Left ventricle myocardium inferior (tissue), 1 donor: Measurements from ENCODE around the gene SMARCA1. TPM values are rescaled to one million over a fixed set of nuclear protein-coding genes. Genes with fewer than 3 reads are reported as not detected.

ENCODE experiments used
- DNase-seq: peaks from one replicate; pipeline ENCODE4 v3.0.0-alpha.2; 2020
- H3K27ac ChIP-seq: fragments of 200-600 bp; replicated peaks from 2 replicates; pipeline ENCODE4 v1.8.0; 2021
- H3K27me3 ChIP-seq: fragments of 200-600 bp; 2 replicates; pipeline ENCODE4 v1.8.0; 2021; ENCODE audit warnings: low read depth
- H3K36me3 ChIP-seq: fragments of 200-600 bp; 2 replicates; pipeline ENCODE4 v1.8.0; 2021
- H3K4me1 ChIP-seq: fragments of 200-600 bp; 2 replicates; pipeline ENCODE4 v1.8.0; 2021
- H3K4me3 ChIP-seq: fragments of 200-600 bp; 2 replicates; pipeline ENCODE4 v1.8.0; 2021; ENCODE audit warnings: mild to moderate bottlenecking, moderate library complexity
- H3K9me3 ChIP-seq: fragments of 200-600 bp; replicated peaks from 2 replicates; pipeline ENCODE4 v1.8.0; 2021
- intact Hi-C: fragments of 100-400 bp; cut with micrococcal nuclease; formaldehyde crosslinking; loops from one replicate; pipeline ENCODE4 v1.11.0; 2022
- total RNA-seq: library from RNA; stranded (reverse); fragmentation: NEBNext Ultra II Directional; extraction: Animal tissue kit (Norgen Biotek cat#: 25700); gene quantifications from one replicate; pipeline ENCODE4 v1.2.1, GENCODE V29; 2021
- TF ChIP-seq, protein P1 (sequence below): fragments of 200-600 bp; IDR thresholded peaks from 2 replicates; pipeline ENCODE4 v1.8.0; 2021; ENCODE audit warnings: antibody characterized with exemption, mild to moderate bottlenecking, borderline replicate concordance
- donor health status: DM: no; HTN: yes; CAD: no; lungs with severe emphysema.

SMARCA1 gene
- total RNA-seq, 1 donor from 2014 or later = 31.3 TPM

DNA sequence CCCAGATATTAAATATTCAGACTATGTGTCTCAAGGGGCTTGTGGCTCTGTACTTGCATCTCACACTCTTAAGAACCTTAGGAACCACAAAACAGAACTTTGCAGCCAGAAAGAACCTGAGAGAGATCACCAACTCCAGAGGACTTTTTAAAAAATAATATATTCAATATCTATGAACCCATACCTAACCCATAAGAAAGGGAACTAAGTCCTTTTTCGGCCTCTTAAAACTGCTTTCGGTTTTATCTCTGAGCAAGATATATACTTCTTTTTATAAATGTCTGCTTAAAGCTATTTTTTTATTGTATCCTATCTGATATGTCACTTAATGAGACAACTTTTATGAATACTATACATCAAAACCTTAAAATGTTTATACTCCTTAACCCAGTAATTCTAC lies 10.9 kb downstream of the SMARCA1 start:
- no peak for DNase-seq
- Histone ChIP-seq H3K27ac (no peak overlapping the region), H3K9me3 (no peaks in the 10 kb centered on the region), H3K27me3 (no peaks in the 10 kb centered on the region), H3K4me3 (no peak overlapping the region), H3K36me3 (peaks cover 14% of the 10 kb centered on the region), H3K4me1 (no peaks in the 10 kb centered on the region)
- TF ChIP-seq, protein P1, sequence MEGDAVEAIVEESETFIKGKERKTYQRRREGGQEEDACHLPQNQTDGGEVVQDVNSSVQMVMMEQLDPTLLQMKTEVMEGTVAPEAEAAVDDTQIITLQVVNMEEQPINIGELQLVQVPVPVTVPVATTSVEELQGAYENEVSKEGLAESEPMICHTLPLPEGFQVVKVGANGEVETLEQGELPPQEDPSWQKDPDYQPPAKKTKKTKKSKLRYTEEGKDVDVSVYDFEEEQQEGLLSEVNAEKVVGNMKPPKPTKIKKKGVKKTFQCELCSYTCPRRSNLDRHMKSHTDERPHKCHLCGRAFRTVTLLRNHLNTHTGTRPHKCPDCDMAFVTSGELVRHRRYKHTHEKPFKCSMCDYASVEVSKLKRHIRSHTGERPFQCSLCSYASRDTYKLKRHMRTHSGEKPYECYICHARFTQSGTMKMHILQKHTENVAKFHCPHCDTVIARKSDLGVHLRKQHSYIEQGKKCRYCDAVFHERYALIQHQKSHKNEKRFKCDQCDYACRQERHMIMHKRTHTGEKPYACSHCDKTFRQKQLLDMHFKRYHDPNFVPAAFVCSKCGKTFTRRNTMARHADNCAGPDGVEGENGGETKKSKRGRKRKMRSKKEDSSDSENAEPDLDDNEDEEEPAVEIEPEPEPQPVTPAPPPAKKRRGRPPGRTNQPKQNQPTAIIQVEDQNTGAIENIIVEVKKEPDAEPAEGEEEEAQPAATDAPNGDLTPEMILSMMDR = no peak
- intact Hi-C loops = no loop called here

DNA sequence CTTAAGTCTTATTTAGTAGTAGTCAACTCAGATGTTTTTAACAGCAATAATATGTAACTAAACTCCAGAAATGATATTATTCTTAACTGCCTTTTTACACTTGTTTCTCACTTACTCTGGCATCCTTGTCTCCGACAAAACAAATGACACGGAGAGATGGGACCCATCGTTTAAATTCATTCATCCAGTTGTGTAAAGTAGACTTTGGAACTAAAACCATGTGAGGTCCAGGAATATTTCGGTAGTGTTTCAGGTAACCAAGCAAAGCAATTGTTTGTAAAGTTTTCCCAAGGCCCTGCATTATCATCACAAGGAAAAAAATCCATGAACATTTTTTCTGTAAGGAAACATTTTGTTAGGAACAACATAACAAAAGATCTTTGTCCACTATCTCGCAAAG lies 11.6 kb downstream of the SMARCA1 start:
- no peaks in the 10 kb centered on the region for H3K9me3 ChIP-seq
- no peaks in the 10 kb centered on the region for H3K27me3 ChIP-seq
- no peaks in the 10 kb centered on the region for H3K4me1 ChIP-seq
- intact Hi-C loops = no loop called here
- H3K36me3 ChIP-seq = peaks cover 21% of the 10 kb centered on the region
- H3K27ac ChIP-seq = no peak overlapping the region
- TF ChIP-seq, protein P1 = no peak
- H3K4me3 ChIP-seq = no peak overlapping the region
- DNase-seq = no peak

DNA sequence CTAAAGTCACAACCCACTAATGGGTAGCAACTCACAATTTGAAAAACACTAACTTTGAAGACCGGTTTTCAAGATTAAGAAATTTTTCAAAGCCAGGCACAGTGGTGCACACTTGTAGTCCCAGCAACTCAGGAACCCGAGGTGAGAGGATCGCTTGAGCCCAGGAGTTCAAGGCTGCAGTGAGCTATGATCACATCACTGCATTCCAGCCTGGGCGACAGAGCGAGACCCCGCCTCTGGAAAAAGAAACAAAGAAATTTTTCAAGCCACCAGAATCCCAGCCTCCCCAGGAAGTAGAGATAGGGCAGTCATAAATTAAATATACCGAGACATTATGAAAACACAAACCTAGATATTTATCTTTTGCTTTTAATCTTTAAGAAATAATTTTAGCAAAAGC lies 13.0 kb downstream of the SMARCA1 start:
- no peaks in the 10 kb centered on the region for H3K27me3 ChIP-seq
- peaks cover 17% of the 10 kb centered on the region for H3K36me3 ChIP-seq
- H3K4me3 ChIP-seq = no peak overlapping the region
- no peak for DNase-seq
- TF ChIP-seq, protein P1 = no peak
- H3K4me1 ChIP-seq = no peaks in the 10 kb centered on the region
- no peak overlapping the region for H3K27ac ChIP-seq
- intact Hi-C loops = no loop called here
- no peaks in the 10 kb centered on the region for H3K9me3 ChIP-seq

DNA sequence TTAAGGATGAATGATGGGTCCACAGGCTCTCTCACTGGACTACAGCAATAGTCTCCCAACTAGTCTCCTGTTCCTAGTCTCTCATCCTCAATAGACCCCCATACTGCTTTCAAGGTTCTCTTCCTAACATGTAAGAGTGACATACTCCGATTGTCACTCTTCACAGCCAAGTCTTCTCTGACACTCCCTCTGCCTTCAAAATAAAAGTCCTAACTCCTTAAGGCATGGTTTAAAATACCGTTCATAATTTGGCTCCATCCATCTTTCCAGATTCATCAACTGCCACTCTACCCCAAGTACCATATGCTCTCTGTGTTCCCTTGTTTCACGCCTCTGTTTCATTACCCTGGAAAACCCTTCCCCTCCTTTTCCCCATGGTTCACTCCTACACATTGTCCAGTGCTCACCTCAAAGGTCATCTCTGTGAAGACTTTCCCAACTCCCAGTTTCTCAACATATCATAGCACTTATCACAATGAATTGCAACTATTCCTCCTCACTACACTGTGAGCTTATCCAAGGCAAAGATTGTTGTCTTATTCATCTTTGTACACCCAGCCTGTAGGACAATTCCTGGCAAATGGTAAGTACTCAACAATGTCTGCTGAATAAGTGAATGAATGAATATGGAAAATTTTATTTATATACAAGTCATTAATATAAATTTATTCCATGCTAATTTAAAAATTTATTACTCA lies 26.0 kb downstream of the SMARCA1 start:
- Histone ChIP-seq H3K4me1 (no peaks in the 10 kb centered on the region), H3K27ac (no peak overlapping the region), H3K27me3 (no peaks in the 10 kb centered on the region), H3K36me3 (peaks cover 63% of the 10 kb centered on the region), H3K4me3 (no peak overlapping the region), H3K9me3 (no peaks in the 10 kb centered on the region)
- no peak for DNase-seq
- TF ChIP-seq, protein P1 = no peak
- intact Hi-C loops = no loop called here

DNA sequence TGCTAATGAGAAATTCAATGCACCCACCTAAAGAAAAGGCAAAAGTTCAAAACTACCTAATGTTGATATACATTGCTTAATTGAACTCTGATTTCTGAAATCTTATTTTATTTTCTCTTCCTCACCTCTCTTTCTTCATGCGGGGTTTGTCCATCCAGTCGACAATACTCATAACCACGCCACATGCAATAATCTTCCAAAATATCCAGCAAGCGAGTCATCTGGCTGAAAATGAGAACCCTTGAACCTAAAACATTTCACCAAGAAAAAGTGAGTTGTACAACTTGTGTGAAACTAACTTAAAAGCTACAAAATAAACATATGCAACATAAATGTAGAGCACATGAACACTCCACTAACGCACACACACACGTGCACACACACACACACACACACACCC lies 26.7 kb downstream of the SMARCA1 start:
- Histone ChIP-seq H3K4me3 (no peak overlapping the region), H3K9me3 (no peaks in the 10 kb centered on the region), H3K27ac (no peak overlapping the region), H3K27me3 (no peaks in the 10 kb centered on the region), H3K4me1 (no peaks in the 10 kb centered on the region), H3K36me3 (peaks cover 57% of the 10 kb centered on the region)
- DNase-seq = no peak
- TF ChIP-seq, protein P1 = no peak
- intact Hi-C loops = no loop called here
